GM18508 (cell line): ENCODE results near the gene MCU.
"Not testable (repeated sequence)": the region's sequence is repeated elsewhere in the genome, so short reads cannot be mapped to it uniquely, and the experiment has no call there.

Experiments used
- ATAC-seq: cut with Tn5 transposase; IDR thresholded peaks from one replicate; pipeline ENCODE4 v1.9.1; 2021; ENCODE audit warnings: moderate number of reproducible peaks; ENCODE audit not compliant: insufficient read depth, unreplicated experiment

MCU gene

GRCh38 chr10:72883861-72884260 is 191.9 kb downstream of the MCU start:
- ATAC-seq: no peak

GRCh38 chr10:72885953-72886352 is 194.0 kb downstream of the MCU start:
- ATAC-seq: no peak

GRCh38 chr10:72886621-72887020 is 194.7 kb downstream of the MCU start:
- no peak for ATAC-seq

- ATAC-seq: no peak
Measured at GRCh38 chr10:72887043-72887442, 195.1 kb downstream of the MCU start.

- no peak for ATAC-seq
Measured at GRCh38 chr10:72888151-72888638, 196.3 kb downstream of the MCU start.

- no peak for ATAC-seq
Measured at GRCh38 chr10:72889391-72889831, 197.5 kb downstream of the MCU start.

GRCh38 chr10:72890086-72890485 is 198.1 kb downstream of the MCU start:
- no peak for ATAC-seq

GRCh38 chr10:72893136-72893798 is 201.3 kb downstream of the MCU start, which contains the start of gene OIT3:
OIT3 (plus strand) TSS chr10:72893739; CDS start chr10:72893799, 60 bp downstream.
- ATAC-seq: no peak

- ATAC-seq: no peak
Measured at GRCh38 chr10:72895236-72895850, 203.4 kb downstream of the MCU start.

- ATAC-seq: no peak
Measured at GRCh38 chr10:72898616-72899015, 206.7 kb downstream of the MCU start.

GRCh38 chr10:72899545-72899944 is 207.6 kb downstream of the MCU start:
- no peak for ATAC-seq

GRCh38 chr10:72903941-72904446 is 212.1 kb downstream of the MCU start:
- not testable (repeated sequence) for ATAC-seq

- ATAC-seq: no peak
Measured at GRCh38 chr10:72904806-72905205, 212.9 kb downstream of the MCU start.

- no peak for ATAC-seq
Measured at GRCh38 chr10:72906446-72906845, 214.5 kb downstream of the MCU start.

GRCh38 chr10:72910705-72911104 is 218.8 kb downstream of the MCU start:
- ATAC-seq: no peak

- ATAC-seq: no peak
Measured at GRCh38 chr10:72911758-72912157, 219.8 kb downstream of the MCU start.

GRCh38 chr10:72912736-72913135 is 220.8 kb downstream of the MCU start:
- ATAC-seq: no peak

- ATAC-seq: no peak
Measured at GRCh38 chr10:72913287-72913686, 221.3 kb downstream of the MCU start.

GRCh38 chr10:72917201-72917600 is 225.3 kb downstream of the MCU start:
- ATAC-seq: not testable (repeated sequence)

- not testable (repeated sequence) for ATAC-seq
Measured at GRCh38 chr10:72917803-72918332, 225.9 kb downstream of the MCU start.

GRCh38 chr10:72918352-72918751 is 226.4 kb downstream of the MCU start:
- ATAC-seq: no peak
